Measurements from ENCODE around the gene STAM. TPM values are rescaled to one million over a fixed set of nuclear protein-coding genes. Genes with fewer than 3 reads are reported as not detected.
A peak's percentile ranks its signal among the peaks of the same experiment; 100 is the strongest.
"Not testable (repeated sequence)": the region's sequence is repeated elsewhere in the genome, so short reads cannot be mapped to it uniquely, and the experiment has no call there.

STAM gene
- 26.5 TPM for total RNA-seq
- long read RNA-seq, transcript STAM-202 (14 exons, 2,972 nt), result major isoform, 12 of 25 reads
- long read RNA-seq, partial matches to known transcripts, result 12 of 25 reads
- long read RNA-seq, other reads (novel, unspliced or antisense), result 1 of 25 reads

DNA sequence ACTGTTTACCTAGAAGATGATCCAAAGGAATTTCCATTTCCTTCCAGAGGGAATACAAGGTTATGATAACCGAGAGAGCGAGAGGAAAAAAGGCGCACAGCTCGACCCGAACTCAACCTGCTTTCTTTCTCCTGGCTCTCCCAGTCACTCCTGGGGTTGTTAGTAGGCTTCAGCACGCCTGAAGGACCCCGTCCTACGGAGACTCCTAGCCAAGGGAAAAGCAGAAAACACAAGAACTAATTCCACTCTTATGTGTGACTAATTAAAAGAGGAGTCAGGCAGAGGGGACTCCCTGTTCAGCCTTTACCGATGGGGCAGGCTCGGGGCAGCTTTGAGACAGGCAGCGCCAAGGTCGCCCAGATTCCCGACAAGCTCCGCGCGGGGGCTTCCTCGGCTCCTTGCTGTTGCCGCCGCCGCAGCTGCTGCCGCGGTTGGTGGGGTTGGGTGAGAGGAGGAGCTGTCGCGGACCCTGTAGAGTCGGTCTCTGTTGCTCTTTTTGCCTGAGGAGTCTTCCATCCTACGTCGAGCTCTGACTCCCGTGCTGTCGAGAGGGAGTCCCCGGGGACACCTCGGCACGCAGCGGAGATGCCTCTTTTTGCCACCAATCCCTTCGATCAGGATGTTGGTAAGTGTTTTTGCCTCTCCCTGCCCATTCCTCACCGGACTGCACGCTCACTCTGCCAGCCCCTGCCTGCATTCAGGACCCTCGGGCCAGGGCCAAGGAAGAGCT lies at the start of gene STAM:
Gene STAM, plus strand, starts transcription at position 397 of the 730 bp plus-strand sequence. Its CDS starts 189 bp downstream, at position 586.
- peak; percentile 96 for DNase-seq (ENCODE audit: low spot score)

DNA sequence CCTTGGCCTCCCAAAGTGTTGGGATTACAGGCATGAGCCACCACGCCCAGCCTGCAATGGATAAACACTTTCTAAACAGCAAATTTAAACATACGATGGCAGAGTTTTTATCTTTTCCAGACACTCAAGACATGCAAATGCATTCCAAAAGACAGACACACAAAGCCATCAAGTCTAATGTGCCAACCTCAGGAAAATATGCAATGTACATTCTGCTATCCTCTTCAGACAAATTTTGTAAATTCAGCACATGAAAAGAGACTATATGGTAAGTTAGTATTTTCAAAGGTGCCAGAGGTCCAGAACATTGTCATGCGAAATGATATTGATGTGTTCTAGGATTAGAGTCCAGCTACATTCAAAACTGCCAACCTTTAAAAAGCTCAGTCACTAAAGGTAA lies 46.6 kb upstream of the STAM start:
- DNase-seq (ENCODE audit: low spot score), result no peak

DNA sequence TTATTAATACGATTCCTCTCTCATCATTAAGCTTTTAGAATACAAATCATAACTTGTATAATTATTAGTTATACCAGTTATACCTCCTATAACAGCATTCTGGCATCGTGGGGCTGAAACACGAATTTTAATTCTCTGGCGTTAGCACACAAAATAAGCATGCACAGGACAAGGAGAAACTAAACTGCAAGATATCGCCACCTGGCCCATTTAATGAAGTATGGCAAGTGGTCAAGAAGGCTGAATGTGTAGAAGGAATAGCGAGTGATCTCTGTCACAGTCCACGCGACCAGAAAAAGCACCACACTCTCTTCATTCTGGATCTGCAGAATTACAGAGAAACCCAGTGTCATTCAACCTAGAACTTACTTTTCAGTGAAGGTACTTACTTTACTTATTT lies 44.9 kb upstream of the STAM start:
- DNase-seq (ENCODE audit: low spot score), result no peak

DNA sequence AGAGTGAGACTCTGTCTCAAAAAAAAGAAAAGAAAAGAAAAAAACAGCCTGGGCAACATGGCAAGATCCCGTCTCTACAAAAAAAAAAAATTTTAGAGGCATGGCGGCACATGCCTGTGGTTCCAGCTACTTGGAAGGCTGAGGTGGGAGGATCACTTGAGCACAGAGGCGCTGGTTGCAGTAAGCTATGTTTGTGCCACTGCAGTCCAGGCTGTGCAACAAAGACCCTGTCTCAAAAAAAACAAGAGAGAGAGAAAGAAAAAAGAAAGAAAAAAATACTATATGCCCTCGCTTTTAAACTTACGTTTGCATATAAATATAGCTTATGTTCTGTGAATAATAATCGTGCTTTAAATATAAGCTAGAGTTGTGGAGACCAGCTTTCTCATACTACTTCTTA lies 38.0 kb upstream of the STAM start:
- no peak for DNase-seq (ENCODE audit: low spot score)

DNA sequence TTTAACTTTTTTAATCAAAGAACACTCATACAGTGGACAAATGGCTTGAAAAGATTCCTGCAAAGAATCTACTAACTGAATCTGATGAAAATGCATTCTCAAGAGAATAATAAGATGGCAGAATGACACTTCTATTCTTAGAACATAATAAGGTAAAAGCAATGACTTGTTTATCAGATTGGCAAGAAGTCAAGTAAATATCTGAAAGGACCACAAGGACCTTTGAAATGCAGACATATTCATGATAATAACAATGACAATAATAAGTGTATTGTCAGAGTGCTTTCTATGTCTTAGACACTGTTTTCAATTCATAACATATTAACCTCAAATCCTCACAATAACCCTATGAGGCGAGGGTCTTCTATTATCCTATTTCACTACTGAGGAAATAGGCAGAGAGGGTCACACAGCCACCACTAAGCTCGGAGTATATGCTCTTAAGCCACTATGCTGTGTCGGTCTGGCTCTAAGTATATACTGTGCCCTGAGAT lies 37.4 kb upstream of the STAM start:
- DNase-seq (ENCODE audit: low spot score), result no peak

DNA sequence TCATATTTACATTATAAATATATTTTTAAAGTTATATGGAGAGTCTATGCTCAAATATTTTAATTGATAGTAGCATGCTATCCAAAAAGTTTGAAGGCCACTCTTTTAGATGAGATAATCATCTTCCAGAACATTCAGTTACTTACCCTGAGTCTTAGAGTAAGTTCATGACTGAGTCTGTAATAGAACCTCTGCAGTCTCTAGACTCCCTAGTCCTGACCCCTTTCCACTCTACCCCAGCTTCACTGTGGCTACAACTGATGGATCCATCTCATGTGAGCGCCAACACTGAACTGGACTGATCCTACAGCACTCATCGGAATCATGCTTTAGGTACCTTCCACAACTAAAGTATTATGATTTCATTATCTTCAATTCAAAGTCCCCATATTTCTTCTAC lies 36.9 kb upstream of the STAM start:
- DNase-seq (ENCODE audit: low spot score), result no peak

DNA sequence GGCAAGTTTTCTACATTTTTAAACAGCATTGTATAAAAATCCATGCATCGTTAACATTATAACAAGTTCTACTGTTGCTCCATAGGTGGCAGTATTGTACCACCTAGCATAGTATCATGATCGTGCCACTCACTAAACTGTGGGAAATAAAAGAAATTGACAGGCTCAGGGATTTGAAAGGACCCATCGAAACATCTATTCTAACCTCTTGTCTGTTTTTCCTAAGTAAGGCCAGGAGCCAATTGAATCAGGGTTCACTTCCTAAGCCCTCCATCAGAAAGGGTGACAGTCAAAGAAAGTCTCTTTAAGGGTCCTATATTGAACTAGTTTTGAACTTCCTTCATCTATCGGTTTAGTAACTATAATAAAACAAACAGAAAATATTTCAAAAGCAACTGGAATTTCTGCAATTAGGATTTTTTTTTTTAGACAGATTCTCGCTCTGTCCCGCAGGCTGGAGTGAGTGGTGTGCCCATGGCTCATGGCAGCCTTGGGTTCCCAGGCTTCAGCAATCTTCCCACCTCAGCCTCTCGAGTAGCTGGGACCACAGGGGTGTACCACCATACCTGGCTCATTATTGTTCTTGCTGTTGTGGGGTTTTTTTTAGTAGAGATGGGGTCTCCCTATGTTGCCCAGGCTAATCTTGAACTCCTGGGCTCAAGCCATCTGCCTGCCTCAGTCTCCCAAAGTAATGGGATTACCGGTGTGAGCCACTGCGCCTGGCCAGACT lies 36.2 kb upstream of the STAM start:
- no peak for DNase-seq (ENCODE audit: low spot score)

DNA sequence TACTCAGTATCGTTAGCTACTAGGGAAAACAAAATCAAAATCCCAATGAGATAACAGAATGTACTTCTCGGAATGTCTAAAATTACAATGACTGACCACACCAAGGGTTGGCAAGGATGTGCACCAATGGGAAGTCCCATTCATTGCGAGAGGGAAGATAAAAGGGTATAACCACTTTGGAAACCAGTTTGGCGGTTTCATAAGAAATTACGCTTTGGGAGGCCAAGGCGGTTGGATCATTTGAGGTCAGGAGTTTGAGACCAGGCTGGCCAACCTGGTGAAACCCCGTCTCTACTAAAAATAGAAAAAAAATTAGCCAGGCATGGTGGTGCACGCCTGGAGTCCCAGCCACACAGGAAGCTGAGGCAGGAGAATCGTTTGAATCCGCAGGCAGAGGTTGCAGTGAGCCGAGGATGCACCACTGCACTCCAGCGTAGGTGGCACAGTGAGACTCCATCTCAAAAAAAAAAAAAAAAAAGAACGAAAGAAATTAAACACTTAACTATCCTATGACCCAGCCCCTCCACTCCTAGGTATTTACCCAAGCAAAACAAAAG lies 34.4 kb upstream of the STAM start:
- no peak for DNase-seq (ENCODE audit: low spot score)

DNA sequence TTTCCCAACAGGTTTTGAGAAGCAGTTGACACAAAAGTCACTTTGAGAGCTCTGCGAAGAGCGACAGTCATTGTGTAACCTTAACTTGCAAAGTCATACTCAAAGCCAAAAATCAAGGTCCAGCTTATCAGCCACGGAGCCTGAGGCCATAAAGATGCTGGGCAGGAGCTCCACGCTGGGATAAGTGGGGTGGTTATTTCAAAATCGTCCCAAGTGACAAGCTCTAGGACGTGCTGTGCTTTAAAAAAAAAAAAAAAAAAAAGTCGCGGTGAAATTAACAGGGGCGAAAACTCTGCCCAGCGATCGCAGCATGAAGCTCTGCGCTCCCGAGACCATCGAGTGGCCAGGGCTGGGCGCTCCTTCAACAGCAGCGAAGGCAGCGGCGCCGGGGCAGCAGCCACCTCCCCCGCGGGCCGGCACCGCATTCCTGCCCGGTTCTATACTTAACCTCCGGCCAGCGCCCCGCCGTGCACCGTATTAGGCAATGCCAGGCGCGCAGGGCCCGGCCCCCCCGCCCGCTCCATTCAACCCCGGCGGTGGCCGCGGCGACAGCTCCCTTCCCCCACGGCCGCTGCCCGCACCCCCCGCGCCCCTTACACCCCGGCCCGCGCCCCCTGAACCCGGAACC lies 27.4 kb upstream of the STAM start:
- peak; percentile 92 for DNase-seq (ENCODE audit: low spot score)

DNA sequence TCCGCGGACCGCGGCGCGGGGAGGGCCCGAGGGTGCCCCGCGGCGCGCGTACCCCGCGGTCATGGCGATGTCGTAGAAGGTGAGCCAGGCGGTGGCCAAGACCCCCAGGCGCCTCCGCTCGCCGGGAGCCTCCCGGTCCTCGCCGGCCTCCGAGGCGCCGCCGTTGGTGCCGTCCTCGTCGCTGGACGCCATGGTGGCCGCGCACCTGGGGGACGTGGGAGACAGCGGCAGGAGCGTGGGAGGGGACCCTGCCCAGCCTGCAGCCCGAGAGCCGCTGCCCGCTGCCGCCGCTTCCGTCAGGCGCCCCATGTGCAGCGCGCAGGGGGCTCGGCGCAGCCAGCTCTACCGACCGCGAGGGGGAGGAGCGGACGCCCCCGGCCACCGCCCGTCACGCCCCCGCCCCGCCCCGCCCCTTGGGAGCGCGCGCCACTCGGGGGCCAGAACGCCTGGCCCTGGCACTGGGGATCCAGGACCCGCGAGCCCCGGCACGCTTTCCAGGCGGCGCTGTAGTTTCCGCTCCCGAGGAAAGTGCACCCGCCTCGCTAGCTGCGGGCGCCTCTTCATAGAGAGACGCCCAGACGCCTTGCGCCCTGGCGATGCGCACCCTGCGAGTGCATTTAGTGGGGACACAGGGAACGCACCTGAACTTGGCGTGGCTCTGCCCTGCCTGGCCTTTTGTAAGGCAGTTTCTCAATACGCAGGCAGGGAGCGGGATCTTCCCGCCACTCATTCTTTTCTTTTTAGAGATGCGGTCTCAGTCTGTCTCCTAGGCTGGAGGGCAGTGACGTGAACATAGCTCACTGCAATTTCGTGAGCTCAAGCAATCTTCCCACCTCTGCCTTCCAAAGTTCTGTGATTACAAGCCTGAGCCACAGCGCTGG lies 26.7 kb upstream of the STAM start, which contains the start of gene HACD1:
Gene HACD1, minus strand, starts transcription at position 344 of the 881 bp plus-strand sequence. Its CDS starts 35 bp downstream, at position 309.
- no peak for DNase-seq (ENCODE audit: low spot score)

DNA sequence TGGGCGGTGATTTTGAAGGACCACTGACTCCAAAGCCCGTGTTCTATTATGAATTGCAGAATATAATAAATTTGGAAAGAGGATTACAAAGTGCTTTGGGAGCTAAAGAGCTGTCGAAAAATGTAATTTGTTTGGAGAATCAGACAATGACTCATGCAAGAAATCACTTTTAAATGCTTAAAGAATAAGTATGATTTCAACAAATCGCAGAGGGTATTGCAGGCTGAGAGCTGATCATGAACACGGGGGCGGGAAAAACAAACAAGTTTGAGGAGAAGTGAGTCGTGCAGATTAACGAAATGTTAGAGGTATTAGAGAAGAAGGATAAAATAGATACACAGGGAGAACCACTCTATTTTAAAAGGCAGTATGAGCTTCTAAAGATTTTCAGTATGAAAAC lies 21.9 kb upstream of the STAM start:
- no peak for DNase-seq (ENCODE audit: low spot score)

DNA sequence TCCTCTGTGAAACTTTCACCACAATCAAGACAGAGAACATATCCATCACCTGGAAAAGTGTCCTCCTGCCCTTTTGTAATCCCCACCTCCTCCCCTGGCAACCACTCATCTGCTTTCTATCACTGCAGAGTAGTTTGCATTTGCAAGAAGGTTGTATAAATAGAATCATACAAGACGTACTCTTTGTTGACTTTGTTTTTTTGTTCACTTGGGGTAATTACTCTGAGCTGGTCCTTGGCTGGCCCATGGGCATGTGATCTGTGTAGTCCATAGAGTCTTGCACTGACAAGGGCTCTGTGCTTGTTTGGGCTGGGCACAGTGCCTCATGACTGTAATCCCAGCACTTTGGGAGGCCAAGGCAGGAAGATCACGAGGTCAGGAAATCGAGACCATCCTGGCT lies 19.0 kb upstream of the STAM start:
- DNase-seq (ENCODE audit: low spot score), result no peak

DNA sequence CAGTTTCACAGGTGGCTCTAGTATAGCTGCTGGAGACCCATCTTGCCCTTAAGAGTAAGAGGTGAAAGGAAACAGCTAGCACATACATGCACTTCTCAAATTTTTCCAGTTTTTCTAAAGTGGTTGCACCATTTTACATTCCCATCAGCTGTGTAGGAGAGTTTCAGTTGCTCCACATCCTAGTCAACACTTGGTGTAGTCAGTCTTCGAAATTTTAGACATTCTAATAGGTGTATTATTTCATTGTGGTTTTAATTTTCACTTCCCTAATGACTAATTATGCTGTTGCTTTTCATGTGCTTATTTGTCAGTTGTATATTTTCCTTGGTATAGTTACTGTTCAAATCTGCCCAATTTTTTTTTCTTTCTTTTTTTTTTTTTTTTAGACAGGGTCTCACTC lies 17.3 kb upstream of the STAM start:
- no peak for DNase-seq (ENCODE audit: low spot score)

DNA sequence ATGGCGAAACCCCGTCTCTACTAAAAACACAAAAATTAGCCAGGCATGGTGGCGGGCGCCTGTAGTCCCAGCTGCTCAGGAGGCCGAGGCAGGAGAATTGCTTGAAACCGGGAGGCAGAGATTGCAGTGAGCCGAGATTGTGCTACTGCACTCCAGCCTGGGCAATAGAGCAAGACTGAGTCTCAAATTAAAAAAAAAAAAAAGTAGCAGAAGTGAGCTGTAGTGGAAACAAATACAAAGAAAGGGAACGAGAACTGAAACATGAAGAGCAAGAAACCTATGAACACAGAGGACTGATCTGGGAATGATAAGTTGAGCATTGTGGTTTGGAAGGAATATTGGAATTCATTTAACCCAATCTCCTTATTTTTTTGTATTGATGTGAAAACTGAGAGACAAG lies 11.4 kb upstream of the STAM start:
- DNase-seq (ENCODE audit: low spot score), result not testable (repeated sequence)

DNA sequence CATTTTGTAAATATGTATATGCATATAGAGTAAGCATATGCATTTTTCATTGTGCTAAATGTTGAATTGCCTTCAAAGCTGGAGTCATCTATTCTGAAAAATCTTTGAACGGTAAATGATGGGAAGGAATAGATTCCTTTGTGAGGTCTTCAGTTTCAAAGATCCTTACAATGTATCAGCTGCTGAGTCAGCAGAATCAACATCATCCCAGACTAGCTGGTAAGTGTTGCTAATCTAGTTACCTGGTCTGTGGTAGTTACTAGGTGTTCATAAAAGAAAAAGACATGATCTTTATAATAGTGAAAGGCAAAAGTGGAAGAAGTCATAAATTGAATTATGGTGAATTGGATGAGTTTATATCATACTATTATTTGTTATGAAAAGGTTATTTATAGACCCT lies 10.6 kb upstream of the STAM start:
- no peak for DNase-seq (ENCODE audit: low spot score)

DNA sequence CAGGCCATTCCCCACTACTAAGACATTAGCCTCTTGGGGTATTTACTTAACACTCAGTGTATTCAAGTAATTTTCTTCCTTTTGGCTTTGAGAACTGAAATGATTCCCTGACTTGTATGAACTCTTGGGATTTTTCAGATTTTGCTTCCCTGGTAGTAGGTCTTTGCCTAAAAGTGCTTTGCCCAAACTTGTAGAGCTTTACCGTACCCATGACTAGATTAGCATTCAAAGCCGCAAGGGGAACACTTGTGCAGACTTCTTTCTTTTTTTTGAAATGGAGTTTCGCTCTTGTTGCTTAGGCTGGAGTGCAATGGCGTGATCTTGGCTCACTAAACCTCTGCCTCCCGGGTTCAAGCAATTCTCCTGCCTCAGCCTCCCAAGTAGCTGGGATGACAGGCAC lies 6.1 kb upstream of the STAM start:
- DNase-seq (ENCODE audit: low spot score), result no peak

DNA sequence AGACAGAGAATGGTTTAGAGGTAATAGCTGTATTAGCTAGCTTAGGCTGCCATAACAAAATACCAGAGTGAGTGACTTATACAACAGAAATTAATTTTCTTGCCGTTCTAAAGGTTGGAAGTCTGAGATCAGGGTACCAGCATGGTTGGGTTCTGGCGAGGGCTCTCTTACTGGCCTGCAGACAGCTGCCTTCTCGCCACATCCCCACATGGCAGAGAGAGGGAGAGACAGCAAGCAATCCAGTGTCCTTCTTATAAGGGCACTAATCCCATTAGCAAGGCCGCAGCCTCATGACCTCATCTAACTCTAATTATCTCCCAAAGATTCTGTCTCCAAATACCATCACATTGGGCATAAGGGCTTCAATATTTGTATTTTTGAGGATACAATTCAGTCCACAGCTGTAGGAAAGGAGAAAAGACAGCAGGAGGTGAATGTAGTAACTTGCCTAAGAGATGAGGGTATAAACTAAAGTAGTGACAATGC lies 3.6 kb upstream of the STAM start:
- no peak for DNase-seq (ENCODE audit: low spot score)

DNA sequence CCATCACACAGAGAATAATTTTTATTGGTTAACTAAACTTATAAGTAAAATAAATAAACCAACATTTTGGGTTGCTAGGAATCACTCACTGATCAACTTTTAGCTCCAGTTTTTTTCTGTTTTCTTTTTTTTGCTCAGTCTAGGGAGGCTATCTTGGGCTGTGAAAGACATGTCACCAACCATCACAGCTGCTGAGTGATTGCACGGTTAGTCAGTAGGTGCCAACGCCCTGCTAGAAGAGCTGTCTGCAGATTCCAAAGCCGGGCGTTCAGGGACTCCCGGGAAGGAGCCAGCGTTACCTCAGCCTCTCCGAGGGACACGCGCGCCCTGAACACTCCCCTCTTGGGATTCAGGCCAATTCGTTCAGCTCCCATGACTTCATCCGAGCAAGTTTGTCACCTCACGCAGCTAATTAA lies 604 bp upstream of the STAM start:
- no peak for DNase-seq (ENCODE audit: low spot score)

DNA sequence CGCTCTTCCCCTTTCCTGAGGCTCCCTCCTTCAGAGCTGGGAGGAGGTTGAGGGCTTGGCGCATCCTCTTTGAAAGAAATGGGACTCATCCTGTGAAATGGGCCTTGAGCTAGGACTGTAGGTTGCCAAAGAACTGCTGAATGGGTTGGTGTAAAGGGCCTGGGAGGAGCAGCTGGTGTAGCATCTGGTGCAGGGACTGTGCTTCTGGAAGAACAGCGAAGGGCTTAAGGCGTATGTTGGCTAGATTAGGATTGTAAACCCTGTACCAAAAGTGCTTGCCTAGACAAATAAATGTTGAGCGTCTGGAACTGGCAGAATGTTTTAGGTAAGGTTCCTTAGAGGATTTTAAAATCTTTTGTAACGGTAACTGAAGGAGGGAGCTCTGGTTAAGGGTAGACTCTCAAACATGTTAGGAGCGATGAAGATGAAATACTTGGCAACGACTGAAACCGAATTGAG lies 563 bp downstream of the STAM start:
- DNase-seq (ENCODE audit: low spot score), result no peak

DNA sequence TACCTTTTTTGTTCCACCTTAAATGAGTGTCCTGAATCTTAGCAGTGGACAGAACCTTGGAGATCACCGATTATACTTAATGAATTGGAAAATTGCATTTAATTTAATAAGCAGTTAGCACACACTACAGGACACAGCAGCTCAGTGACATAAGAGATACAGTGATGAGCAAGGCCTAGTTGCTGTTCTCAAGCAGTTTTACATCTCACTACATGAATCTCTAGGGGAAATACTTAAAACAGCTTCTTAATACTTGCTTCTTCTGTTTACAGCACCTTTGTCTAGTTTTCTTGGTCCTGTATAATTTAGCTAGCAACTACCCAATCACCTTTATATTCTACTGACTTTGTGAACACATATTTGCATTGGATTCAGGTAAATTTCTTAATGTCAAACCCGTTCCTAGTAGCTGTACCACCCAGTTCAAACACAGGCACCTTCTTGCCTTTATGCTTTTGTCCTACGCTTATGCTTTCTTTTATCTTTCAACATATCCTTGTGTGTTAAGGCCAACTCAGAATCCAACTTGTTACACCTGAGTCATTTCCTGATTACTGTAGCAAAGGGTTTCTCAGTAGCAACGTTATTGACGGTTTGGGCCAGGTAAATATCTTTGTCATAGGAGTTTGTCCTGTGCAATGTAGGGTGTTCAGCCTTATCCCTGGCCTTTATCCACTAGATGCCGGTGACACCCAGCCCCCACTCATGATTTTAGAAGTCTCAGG lies 1.8 kb downstream of the STAM start:
- DNase-seq (ENCODE audit: low spot score), result no peak
